GM18519 (cell line): ENCODE measurements around the gene MRPS18A.
"Not testable (repeated sequence)": the region's sequence is repeated elsewhere in the genome, so short reads cannot be mapped to it uniquely, and the experiment has no call there.

Source experiments
- ATAC-seq: cut with Tn5 transposase; IDR thresholded peaks from one replicate; pipeline ENCODE4 v1.9.1; 2021; ENCODE audit warnings: mild to moderate bottlenecking, moderate library complexity; ENCODE audit not compliant: unreplicated experiment, low FRiP score

Gene MRPS18A

GRCh38 chr6:43671801-43672690, 15.5 kb downstream of the MRPS18A start:
- no peak for ATAC-seq

- no peak for ATAC-seq
Observed at GRCh38 chr6:43671011-43671800, 16.4 kb downstream of the MRPS18A start.

GRCh38 chr6:43670623-43670986, 17.0 kb downstream of the MRPS18A start:
- no peak for ATAC-seq

- no peak for ATAC-seq
Observed at GRCh38 chr6:43669922-43670622, 17.5 kb downstream of the MRPS18A start.

GRCh38 chr6:43669050-43669921, 18.3 kb downstream of the MRPS18A start:
- no peak for ATAC-seq

GRCh38 chr6:43668151-43669028, 19.2 kb downstream of the MRPS18A start:
- no peak for ATAC-seq

- no peak for ATAC-seq
Observed at GRCh38 chr6:43667245-43668150, 20.1 kb downstream of the MRPS18A start.

- no peak for ATAC-seq
Observed at GRCh38 chr6:43666196-43666920, 21.2 kb downstream of the MRPS18A start.

- no peak for ATAC-seq
Observed at GRCh38 chr6:43665376-43665775, 22.2 kb downstream of the MRPS18A start.

GRCh38 chr6:43662948-43663347, 24.6 kb downstream of the MRPS18A start:
- not testable (repeated sequence) for ATAC-seq

- no peak for ATAC-seq
Observed at GRCh38 chr6:43658161-43658560, 29.4 kb downstream of the MRPS18A start.

- ATAC-seq, result no peak
Observed at GRCh38 chr6:43657221-43657802, 30.3 kb downstream of the MRPS18A start.

GRCh38 chr6:43652822-43653221, 34.8 kb downstream of the MRPS18A start:
- ATAC-seq, result not testable (repeated sequence)

- ATAC-seq, result no peak
Observed at GRCh38 chr6:43648248-43648647, 39.3 kb downstream of the MRPS18A start.

- no peak for ATAC-seq
Observed at GRCh38 chr6:43647613-43648012, 40.0 kb downstream of the MRPS18A start.

GRCh38 chr6:43645613-43645964, 42.0 kb downstream of the MRPS18A start:
- no peak for ATAC-seq

- ATAC-seq, result no peak
Observed at GRCh38 chr6:43644940-43645612, 42.5 kb downstream of the MRPS18A start, which contains the start of gene RSPH9. Gene RSPH9 (plus strand): TSS chr6:43645036. CDS start chr6:43645099, 63 bp downstream.
